Effector memory CD4-positive, alpha-beta T cell (primary cell): ENCODE data around the gene FXYD4.

Source experiments
- DNase-seq, 3 donors: peaks; one replicate each; pipeline ENCODE4 v3.0.0-alpha.2; 2020
- H3K27ac ChIP-seq: 2 replicates; pipeline ENCODE4 v1.7.0; 2013; ENCODE audit warnings: mild to moderate bottlenecking, low read length, moderate library complexity; ENCODE audit not compliant: insufficient read depth, poor library complexity, severe bottlenecking
- H3K27me3 ChIP-seq: replicated peaks from 2 replicates; pipeline ENCODE4 v1.7.0; 2013; ENCODE audit warnings: mild to moderate bottlenecking, low read length; ENCODE audit not compliant: insufficient read depth, control insufficient read depth, poor library complexity, severe bottlenecking
- H3K36me3 ChIP-seq: 2 replicates; pipeline ENCODE4 v1.7.0; 2013; ENCODE audit warnings: mild to moderate bottlenecking, low read length, moderate library complexity; ENCODE audit not compliant: control insufficient read depth, insufficient read depth
- H3K4me1 ChIP-seq: 2 replicates; pipeline ENCODE4 v1.7.0; 2013; ENCODE audit warnings: low read length, mild to moderate bottlenecking; ENCODE audit not compliant: control insufficient read depth, insufficient read depth, poor library complexity, severe bottlenecking
- H3K4me3 ChIP-seq: 2 replicates; pipeline ENCODE4 v1.7.0; 2013; ENCODE audit warnings: low read length, low read depth, mild to moderate bottlenecking; ENCODE audit not compliant: insufficient read depth, poor library complexity, severe bottlenecking
- H3K9me3 ChIP-seq: 2 replicates; pipeline ENCODE4 v1.7.0; 2013; ENCODE audit warnings: mild to moderate bottlenecking, low read length, moderate library complexity; ENCODE audit not compliant: control insufficient read depth

The FXYD4 gene

GRCh38 chr10:43399320-43400310 lies 28.2 kb downstream of the FXYD4 start:
- H3K4me3 ChIP-seq = no peak overlapping the region
- peaks cover 4% of the 10 kb centered on the region for H3K36me3 ChIP-seq
- H3K27ac ChIP-seq = peak overlapping the region; percentile 95
- DNase-seq = no peak
- no peaks in the 10 kb centered on the region for H3K27me3 ChIP-seq
- H3K4me1 ChIP-seq = peaks cover 57% of the 10 kb centered on the region
- no peaks in the 10 kb centered on the region for H3K9me3 ChIP-seq

GRCh38 chr10:43401627-43402026 lies 30.2 kb downstream of the FXYD4 start:
- Histone ChIP-seq H3K4me1 (peaks cover 60% of the 10 kb centered on the region), H3K27ac (peak overlapping the region; percentile 99), H3K9me3 (no peaks in the 10 kb centered on the region), H3K4me3 (peak overlapping the region; percentile 10), H3K27me3 (no peaks in the 10 kb centered on the region), H3K36me3 (peaks cover 4% of the 10 kb centered on the region)
- no peak for DNase-seq

GRCh38 chr10:43402176-43402575 lies 30.7 kb downstream of the FXYD4 start:
- Histone ChIP-seq H3K27me3 (no peaks in the 10 kb centered on the region), H3K9me3 (no peaks in the 10 kb centered on the region), H3K4me3 (peak overlapping the region; percentile 26), H3K36me3 (peaks cover 4% of the 10 kb centered on the region), H3K27ac (peak overlapping the region; percentile 99), H3K4me1 (peaks cover 59% of the 10 kb centered on the region)
- no peak for DNase-seq

GRCh38 chr10:43402880-43403452 lies 31.5 kb downstream of the FXYD4 start:
- Histone ChIP-seq H3K36me3 (peaks cover 4% of the 10 kb centered on the region), H3K4me3 (peak overlapping the region; percentile 26), H3K9me3 (no peaks in the 10 kb centered on the region), H3K4me1 (peaks cover 57% of the 10 kb centered on the region), H3K27me3 (no peaks in the 10 kb centered on the region), H3K27ac (peak overlapping the region; percentile 99)
- no peak for DNase-seq

GRCh38 chr10:43403911-43404703 lies 32.7 kb downstream of the FXYD4 start:
- DNase-seq = no peak
- H3K4me1 ChIP-seq = peaks cover 54% of the 10 kb centered on the region
- H3K36me3 ChIP-seq = peaks cover 4% of the 10 kb centered on the region
- peak overlapping the region; percentile 81 for H3K4me3 ChIP-seq
- H3K27ac ChIP-seq = peak overlapping the region; percentile 99
- H3K27me3 ChIP-seq = no peaks in the 10 kb centered on the region
- H3K9me3 ChIP-seq = no peaks in the 10 kb centered on the region

- Histone ChIP-seq H3K36me3 (peaks cover 4% of the 10 kb centered on the region), H3K27ac (peak overlapping the region; percentile 99), H3K27me3 (no peaks in the 10 kb centered on the region), H3K4me1 (peaks cover 50% of the 10 kb centered on the region), H3K4me3 (peak overlapping the region; percentile 81), H3K9me3 (no peaks in the 10 kb centered on the region)
- DNase-seq = no peak
These were observed 33.3 kb downstream of the FXYD4 start for GRCh38 chr10:43404704-43405084.

- H3K27me3 ChIP-seq = no peaks in the 10 kb centered on the region
- peak overlapping the region; percentile 81 for H3K4me3 ChIP-seq
- H3K4me1 ChIP-seq = peaks cover 40% of the 10 kb centered on the region
- no peaks in the 10 kb centered on the region for H3K9me3 ChIP-seq
- peaks cover 4% of the 10 kb centered on the region for H3K36me3 ChIP-seq
- DNase-seq = peak in 2 of 3 donors; percentile 24 to 42
- peak overlapping the region; percentile 99 for H3K27ac ChIP-seq
These were observed 35.7 kb downstream of the FXYD4 start for GRCh38 chr10:43407148-43407575.

DNA sequence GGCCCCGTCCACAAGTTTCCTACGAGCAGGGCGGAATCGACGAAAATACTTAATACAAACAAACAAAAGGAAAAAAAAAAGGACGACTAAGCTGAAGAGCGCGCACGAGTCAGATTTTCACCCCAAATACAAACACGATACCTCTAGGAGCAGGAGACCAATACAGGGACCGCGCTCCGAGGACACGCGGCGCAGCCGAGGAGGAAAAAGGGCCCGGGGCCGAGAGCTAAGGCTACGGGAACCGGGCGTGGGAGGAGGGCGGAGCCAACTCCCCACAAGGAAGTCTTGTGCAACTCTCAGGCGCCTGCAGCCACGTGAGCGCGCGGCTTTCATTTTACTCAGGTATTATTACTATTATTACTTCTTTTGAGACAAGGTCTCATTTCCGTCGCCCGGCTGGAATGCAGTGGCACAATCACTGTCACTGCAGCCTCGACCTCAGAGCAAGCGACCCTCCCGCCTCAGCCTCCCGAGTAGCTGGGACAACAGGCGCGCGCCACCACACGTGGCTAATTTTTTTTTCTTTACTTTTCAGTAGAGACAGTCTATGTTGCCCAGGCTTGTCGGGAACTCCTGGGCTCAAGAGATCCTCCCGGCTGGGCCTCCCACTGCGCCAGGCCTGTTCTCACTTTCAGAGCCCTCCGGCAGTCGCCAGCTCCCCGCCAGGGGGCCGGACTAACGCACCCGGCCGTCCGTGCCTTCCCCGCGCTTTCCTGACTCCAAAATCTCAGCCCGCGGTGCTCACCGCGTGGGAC lies 36.3 kb downstream of the FXYD4 start:
- DNase-seq = peak; percentile 74 to 81 (median 76)
- Histone ChIP-seq H3K27me3 (no peaks in the 10 kb centered on the region), H3K4me1 (peaks cover 34% of the 10 kb centered on the region), H3K4me3 (peak overlapping the region; percentile 81), H3K36me3 (peaks cover 4% of the 10 kb centered on the region), H3K27ac (peak overlapping the region; percentile 99), H3K9me3 (no peaks in the 10 kb centered on the region)

DNA sequence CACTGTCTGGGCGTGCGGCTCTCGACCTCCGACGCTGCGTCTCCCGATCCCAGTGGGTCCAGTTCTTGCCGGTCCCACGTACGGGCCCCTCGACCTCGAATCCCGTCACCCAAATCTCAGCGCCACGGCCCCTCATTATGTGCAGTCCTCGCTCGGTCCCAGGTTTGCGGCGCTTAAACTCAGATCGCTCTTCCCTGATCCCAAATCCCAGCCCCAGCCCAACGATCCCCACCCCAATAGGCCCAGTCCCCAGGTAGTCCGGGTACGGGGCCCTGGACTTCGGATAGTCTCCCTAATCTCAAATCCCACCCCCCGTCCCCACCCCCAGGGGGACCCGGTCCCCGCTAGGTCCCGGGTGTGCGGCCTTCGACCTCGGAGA lies 36.9 kb downstream of the FXYD4 start:
- Histone ChIP-seq H3K4me3 (peak overlapping the region; percentile 81), H3K27ac (peak overlapping the region; percentile 99), H3K27me3 (no peaks in the 10 kb centered on the region), H3K9me3 (no peaks in the 10 kb centered on the region), H3K4me1 (peaks cover 28% of the 10 kb centered on the region), H3K36me3 (peaks cover 3% of the 10 kb centered on the region)
- no peak for DNase-seq
